HG03521 (cell line): Measurements from ENCODE around the gene FLT4.

Experiments
- ATAC-seq: cut with Tn5 transposase; IDR thresholded peaks from one replicate; pipeline ENCODE4 v1.9.1; 2021; ENCODE audit warnings: mild to moderate bottlenecking, moderate library complexity; ENCODE audit not compliant: unreplicated experiment

Gene FLT4

DNA sequence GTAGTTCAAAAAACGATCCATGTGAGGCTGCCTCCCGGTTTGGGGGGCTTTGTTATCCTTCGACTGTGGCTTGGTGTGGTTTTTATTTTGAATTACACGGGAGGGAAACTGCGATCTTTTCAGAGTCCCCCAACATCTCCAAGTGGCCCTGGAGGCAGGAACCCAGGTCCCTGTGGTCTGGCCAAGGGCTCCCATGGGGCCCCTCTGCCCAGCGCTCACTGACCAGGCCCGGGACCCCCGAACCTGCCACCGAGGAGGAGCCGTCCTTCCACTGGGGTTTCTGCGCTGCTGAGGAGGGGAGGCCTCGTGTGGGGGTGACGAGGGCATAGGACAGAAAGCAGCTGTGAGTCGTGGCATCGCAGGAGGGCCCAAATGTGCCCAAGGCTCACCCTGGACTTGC lies 40.0 kb downstream of the FLT4 start:
- no peak for ATAC-seq

DNA sequence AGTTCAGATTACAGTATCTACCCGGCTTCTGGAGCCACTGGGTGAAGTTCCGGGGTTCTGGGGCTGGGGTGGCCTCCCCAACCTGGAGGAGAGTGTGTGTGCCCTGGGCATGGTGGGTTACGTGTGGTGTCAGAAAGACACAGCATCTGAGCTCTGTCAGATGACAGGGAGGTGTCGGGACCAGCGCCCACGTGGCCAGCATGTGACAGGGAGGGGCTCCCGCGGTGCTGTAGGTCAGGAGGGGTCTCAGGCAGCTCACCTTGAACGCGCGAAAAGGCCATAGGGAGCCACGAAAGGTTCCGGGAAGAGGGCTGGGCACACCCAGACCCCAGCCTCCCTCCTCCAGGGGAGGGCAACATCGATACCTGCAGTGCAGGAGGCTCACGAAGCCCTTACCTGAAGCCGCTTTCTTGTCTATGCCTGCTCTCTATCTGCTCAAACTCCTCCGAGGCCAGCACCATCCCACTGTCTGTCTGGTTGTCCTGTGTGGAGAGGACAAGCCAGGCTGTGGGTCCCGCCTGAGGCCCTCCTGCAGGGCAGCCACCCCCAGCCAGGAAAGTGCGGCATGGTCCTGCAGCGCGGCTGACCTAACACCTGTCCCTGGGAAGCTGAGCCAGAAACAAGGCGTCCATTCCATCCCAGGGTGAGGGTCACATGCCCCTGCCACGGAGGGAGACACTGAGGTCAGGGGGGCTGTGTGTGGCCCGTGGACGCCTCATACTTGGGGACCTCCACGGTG lies 40.7 kb downstream of the FLT4 start:
- ATAC-seq: no peak

DNA sequence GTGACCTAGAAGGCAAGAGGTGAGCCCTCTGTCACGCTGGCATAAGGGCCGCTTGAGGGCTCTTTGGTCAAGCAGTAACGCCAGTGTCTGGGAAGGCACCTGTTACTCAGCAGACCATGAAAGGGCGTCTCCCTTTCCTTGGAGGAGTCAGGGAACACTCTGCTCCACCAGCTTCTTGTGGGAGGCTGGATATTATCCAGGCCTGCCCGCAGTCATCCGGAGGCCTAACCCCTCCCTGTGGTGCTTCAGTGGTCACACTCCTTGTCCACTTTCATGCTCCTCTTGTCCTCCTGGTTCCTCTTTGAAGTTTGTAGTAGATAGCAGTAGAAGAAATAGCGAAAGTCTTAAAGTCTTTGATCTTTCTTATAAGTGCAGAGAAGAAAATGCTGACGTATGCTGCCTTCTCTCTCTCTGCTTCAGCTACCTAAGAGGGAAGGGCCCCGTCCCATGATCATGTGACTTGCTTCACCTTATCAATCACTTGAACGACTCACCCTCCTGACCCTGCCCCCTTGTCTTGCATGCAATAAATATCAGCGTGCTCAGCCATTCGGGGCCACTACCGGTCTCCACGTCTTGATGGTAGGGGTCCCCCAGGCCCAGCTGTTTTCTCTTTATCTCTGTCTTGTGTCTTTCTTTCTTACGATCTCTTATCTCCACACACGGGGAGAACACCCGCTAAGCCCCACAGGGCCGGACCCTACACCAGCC lies 41.4 kb downstream of the FLT4 start:
- no peak for ATAC-seq

DNA sequence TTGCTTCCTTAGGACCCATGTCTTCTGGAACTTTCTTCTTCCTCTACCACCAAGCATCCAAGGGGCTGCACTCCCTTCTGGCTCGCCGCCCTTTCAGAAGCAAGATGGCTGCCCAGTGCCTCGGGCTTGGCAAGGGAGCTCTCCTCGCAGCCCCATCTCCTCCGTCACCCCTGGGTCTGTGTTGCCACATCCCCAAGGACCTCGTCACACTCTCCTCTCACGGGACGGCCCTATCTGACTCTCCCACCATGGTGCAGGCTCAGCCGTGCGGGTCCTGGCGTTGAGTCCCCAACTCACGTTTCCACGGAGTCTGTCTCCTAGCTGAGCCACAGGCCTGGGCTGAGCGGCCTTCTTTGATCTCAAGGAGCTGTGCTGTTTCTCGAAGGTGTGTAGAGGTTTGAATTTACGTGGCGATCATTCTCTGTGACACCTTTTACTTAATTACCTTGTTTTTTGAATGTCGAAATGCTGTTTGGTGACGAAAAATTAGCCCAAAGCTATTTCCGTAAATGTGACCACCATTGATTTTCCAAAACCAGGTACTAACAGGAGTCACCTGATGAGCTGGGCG lies 43.1 kb downstream of the FLT4 start:
- no peak for ATAC-seq

DNA sequence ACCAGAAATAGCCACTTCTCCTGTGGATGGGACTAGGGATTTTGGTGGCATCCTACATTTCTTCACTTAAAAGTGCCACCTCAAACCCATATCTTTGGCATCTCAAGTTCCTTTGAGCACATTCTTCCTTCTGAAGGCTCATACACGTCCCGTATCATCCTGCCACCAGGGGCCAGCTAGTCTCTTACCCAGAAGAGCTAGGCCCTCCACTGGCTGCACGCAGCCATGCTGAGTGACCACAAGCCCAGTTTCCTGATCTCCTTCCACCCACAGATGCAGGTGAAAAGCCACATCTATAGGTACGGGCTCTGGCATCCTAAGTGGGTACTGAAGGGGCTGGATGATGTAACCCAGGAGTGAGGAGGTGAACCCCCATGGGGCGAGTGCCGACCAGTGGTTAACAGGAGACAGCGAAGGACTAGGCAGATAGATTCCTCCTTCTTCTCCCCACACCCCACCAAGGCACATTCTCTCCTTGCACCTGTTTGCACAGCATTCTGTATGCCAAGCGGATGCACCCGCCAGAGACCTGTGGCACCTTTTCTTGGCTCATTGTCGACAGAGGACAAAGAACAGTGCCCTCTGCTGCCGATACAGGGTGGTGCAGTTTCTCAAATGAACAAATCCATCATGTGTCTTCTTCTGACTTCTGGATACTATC lies 43.7 kb downstream of the FLT4 start:
- no peak for ATAC-seq

DNA sequence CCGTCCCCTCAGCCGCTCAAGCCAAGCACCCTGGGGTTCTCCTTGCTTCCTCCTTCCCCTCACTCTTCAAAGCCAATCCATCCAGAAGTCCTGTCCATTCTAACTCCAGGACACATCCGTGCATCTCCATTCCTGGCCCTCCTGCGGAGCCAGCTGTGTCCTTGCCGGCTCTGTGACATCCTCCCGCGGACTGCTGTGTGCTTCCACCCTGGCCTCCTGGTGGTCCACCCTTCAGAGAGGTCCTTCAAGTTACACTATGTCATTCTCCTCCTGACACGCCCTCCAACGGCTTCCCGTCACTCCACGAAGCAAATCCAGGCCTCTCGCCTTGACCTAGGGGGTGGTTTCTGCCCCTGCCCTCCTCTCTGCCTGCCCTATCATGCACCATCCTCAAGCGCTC lies 45.1 kb downstream of the FLT4 start:
- ATAC-seq: no peak

DNA sequence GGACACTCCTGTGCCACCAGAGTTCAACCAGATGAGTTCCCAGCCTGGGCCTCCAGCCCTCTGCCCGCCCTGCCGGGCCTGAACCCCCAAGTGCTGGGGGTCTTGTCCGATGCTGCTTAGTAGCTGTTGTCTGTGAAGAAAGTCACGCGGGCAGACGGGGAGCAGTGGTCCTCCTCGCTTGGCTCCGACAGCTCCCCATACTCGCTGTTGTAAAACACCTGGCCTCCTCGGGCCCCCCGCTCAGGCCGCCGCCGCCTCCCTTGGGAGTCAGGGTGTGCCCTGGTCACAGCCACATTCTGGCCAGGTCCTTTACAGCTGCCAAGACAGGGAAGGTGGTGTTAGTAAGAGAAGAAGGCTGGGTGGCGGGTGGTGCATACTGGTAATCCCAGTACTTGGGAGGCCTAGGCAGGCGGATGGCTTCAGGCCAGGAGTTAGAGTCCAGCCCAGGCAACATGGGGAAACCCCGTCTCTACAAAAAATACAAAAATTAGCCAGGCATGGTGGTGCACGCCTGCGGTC lies 46.3 kb downstream of the FLT4 start:
- ATAC-seq: no peak

DNA sequence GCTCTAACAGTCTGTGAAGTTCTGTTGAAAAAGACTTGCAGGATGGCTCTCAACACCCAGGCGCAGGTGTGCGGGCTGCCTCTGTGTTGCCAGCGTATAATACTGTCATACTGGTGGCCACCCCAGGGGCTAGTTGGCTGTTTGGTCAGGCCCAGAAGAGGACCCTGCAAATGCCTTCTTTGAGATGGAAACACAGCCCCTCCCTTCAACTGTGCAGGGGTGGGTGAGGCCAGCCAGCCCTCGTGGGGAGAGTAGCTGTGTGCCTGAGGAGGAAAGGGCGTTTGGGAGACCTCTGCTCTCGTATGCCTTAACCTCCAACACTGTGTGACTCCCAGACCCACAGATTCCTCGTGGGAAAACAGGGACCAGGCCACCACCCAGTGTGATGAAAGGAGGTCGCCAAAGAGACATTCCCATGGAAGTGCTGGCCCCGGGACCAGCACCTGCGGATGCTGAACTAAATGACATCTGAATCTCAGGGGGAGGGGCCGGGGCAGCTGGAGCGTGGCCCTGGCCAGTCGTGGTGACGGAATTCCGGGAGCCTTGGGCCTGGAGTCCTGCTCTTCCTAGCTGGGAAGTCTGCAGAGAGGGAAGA lies 46.8 kb downstream of the FLT4 start:
- ATAC-seq: no peak

DNA sequence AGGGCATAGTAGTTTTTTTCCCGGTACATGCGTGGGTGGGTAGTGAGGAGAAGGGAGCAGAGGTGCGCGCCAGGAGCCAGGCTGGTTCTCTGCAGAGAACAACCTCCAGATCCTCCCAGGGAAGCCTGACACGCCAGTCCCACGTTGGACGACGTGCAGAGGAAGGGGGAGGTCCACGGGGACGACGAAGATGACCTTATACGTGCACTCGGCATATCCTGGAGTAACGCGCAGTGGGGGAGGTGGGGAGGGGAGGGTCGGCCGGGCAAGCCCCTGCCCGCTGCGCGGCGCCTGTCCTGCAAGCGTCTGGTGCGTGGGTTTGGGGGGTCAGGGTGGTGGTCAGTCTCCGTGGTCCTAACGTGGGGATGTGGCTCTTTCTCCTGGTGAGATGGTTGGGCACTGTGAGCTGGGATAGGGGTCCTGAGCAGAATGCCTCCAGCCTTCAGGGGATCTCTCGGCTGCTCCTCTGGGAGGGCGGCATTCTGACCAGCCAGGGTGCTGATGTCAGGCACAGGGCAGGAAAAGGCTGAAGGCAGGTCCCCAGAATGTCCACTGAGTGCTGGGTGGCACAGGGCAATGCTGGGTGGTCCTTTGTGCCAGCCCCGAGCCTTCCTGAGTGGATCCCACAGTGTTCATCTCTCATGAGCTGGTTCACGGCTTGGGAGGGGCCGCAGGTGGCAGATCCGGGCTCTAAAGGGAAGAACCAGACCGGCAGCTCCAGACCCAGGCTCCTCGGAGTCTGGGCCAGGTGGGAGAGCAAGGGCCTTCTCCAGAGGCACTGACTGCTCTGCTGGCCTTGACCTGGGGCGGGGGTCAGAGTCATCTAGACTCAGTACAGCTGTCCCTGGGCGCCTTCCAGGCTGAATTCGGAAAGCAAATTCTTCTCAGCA lies 47.6 kb downstream of the FLT4 start:
- no peak for ATAC-seq

DNA sequence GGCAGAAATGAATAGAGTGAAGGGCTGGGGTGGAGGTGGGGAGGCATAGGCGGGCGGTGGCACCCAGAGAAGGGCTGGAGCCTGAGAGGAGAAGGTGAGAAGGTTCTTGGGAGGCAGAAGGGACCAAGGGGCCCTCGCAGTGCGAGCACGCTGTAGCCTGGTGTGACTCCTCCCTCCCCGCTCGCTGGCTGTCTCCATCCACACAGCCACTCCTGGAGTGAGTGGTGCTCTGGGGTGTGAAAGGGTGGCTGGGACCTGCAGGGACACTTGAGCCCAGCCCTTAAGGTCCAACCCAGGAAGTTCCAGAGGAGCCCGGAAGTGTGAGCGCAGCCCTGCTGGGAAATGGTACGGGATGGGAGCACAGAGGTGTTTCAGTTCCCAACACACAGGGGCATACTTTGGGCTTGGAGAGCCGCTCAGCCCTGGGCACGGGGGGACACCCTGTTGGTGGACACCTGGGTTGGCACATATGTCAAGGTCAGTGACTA lies 48.8 kb downstream of the FLT4 start:
- no peak for ATAC-seq

DNA sequence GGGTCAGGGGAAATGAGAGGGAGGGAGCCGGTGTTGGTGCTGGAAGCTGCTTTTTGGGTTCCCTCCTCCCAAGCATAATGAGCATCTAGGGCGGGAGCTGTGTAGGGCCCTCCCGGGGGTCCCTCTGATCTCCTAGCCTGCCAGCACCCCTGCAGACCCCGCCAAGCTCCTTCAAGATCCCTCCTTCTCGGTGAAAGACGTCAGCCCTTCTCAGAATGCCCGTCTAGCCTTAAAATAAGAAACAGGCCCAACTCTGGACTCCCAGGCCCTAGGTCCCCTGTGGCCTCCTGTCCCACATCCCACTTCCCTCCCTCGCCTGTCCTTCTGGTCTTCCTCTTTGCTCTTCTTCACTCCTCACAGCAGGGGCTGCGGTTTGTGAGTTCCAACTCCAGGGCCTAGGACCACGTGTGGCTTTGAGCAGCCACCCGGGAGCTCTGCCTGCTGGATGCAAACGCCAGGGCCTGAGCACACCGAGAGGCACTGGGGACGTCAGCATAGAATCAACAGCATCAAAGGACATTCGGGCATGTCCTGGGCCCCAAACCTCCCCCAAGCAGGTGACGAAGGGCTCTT lies 49.3 kb downstream of the FLT4 start:
- ATAC-seq: no peak

DNA sequence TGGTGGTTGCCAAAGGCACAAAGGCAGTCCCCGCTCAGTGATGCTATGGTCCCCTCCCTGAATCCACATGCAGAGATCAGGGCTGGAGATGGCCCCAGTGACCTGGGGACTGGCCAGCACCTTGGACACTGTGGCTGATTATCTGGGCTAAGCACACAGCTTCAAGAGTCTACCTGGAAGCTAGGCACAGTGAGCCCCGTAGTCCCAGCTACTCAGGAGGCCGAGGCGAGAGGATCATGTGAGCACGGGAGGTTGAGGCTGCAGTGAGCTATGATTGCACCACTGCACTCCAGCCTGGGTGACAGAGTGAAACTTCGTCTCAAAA lies 49.8 kb downstream of the FLT4 start:
- ATAC-seq: no peak

DNA sequence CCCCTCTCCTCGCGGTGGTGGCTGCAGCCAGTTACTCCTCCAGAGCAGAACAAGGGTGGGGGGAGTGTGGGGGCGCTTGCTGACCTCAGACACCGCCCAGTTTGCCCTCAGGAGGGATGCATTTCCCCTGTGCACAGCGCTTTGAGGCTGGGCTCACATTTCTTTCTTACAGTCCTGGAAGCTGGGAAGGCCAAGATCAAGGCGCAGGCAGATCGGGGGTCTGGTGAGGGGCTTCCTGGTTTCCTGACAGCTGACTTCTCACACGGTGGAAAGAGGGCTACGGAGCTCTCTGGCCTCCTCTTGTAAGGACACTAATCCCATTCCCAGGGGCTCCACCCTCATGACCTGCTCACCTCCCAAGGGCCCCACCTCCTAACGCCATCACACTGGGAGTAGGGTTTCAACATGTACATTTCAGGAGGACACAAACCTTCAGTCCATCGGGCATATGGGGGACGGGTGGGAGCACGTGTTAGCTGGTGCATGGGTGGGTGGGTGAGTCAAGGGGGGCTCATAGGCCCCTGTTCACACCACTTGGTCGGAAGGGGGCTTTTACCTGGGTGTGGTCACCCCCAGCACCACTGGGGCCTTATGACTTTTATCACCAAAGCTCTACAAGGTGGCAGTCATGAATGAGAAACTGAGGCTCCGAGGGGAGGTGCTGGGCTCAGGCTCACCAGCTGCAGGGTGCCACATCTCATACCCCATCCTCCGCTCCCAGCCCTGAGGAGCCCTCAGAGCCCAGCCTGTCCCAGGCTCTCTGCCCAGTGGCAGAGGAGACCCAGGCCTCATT lies 50.4 kb downstream of the FLT4 start:
- no peak for ATAC-seq

DNA sequence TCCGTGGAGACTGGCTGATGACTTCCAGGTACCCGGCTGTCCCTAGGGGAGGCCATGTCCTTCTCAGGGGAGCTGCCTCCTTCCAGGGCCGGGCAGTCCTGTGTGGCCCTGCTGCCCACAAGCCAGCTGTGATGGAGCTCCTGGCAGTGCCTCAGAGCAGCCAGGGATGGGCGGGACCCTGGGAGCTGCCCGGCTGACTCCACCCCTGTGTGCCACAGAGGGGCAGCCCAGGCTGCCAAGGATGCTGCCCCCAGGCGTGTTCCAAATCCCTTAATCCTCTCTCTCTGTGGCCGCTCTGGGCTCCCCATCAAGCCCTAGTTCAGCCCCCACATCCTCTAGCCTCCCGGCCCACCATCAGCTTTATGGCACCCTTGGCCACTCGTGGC lies 51.1 kb downstream of the FLT4 start:
- no peak for ATAC-seq

DNA sequence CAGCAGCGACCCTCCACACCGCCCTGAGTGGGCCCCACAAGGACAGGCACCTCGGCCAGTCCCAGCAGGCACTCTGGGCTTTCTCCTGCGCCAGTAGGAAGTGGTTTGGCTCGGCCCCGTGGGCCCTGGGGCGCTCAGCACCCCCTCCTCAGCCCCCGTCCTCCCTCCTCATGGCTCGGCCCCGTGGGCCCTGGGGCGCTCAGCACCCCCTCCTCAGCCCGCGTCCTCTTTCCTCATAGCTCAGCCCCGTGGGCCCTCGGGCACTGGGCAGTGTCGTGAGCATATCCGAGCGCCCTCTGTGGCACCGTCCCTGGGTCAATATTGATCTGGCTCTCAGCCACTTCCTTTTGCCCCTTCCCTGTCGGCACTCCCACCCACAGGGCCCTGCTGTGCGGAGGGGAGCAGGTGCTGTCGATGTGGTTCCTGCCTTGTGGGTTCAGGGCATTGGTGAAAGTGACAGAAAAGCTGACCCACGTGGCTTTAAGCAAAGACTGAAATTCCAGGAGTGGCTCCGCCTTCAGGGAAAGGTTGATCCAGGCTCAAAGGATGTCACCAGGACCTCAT lies 52.6 kb downstream of the FLT4 start:
- ATAC-seq: no peak

DNA sequence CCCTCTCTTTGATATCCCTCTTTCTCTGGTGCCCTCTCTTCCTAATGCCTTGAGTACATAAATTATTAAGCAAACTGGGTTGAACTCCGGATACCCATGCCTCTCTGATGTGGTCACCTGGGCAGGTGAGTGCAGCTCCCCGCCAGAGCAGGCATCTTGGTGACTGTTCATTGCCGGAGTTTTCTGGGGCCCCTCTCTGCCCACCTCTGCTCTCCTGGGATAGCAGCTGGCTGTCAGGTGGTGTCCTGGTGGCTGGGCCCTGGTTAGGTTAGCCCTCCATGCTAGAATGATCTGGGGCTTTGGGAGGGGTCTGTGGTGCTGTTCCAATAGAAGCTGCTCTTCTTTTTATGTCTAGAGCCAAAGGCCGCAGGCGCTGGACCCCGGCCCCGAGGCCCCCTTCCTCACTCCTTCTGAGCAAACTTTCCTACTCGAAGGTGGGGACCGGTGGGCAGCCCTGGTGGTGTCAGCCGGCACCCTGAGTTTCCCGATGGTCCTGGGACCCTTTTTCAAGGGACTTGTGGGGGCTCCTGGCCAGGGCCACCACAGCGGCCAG lies 53.2 kb downstream of the FLT4 start:
- no peak for ATAC-seq

DNA sequence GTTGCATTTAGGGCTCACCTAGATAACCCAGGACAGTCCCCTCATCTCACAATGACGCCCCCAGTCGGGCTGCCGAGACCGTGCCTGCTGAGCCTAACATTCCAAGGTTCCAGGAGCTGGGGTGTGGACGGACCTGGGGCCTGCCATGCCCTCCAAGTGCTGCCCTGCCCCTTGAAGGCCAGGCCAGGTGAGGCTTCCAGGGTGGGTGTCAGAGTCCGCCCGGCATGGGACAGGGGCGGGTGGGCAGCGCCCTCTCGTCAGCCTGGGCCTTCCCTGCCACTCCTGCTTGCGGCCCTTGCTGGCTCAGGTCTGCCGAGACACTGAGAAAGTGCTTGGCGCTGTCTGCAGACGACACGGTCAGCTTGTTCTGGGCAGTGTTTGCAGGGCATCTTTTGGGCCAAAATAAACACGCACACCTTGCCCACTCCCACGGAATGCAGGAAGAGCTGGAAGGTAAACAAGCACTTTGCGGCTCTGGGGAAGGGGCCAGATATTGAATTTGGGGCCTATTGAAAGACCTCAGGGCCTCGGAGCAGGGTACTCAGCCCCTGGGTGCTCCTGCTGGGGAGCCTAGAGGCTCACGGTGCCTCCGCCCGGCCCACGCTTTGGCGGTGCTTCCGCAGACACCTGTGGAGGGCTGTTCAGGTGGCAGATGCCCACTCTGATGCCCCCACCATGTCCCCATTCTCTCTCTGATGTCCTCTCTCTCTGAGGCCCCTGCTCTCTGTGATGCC lies 53.9 kb downstream of the FLT4 start:
- ATAC-seq: no peak

DNA sequence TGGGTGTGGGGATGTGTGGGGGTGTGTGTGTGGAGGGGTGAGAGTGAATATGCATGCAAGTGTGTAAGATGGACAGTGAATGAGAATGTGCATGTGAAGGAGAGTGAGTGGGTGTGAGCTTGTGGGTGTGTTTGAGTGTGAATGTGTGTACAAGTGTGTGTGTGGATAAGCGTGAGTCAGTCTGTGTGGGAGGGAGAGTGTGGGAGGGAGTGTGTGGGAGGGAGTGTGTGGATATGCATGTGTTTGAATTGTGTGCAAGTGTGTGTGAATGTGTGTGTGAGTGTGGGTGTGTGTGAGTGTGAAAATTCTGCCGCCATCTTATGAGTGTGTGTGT lies 54.4 kb downstream of the FLT4 start:
- no peak for ATAC-seq
